ENCODE results near the gene EN1.

Gene EN1

GRCh38 chr2:118842661-118843482, 4.6 kb downstream of the EN1 start:
- no peak for DNase-seq

DNA sequence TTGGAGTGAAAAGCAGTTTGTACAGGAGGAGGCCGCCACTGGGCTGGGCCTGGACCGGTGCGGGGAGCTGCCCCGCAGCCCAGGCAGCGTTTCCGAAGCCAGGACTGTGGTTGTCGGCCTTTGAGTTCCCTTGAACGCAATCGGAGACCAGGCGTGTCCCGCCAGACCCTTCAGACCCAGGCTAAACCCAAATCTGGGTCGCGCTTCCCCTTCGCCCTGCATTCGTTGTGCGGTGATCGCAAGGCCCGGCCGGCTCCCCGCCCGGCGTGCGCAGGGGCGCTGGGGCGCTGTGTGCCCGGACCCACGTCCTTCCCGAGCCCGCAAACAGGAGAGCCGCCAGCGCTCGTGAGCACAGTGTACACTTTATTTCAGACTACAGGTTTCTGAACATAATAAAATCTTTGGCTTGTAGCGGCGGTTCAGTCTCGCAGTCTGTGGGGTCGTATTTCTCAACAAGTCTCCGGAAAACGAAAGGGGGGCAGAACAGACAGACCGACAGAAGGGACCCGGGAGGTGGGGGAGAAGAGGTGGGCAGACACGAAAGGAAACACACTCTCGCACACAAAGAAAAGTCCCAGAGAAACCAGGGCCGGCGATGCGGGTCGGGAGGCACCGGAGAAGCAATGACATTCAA, 5.5 kb downstream of the EN1 start:
- DNase-seq: no peak

DNA sequence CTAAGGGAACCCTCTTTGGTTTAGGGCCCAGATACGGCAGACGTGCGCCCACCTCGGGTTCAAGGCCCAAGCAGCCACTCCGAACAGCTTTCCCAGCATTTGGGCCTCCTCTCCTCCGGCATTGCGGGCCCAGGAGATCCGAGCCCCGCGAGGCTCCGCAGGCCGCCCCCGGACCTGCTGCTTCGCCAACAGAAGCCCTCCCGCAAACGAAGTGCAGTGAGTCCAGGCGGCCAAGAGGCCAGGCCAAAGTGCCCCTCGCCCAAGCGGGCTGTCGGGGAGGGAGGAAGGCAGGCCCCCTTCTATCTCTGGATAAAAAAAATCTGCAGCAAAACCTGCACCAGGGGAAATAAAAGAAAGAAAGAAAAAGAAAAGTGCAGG, 6.0 kb downstream of the EN1 start:
- DNase-seq: no peak

DNA sequence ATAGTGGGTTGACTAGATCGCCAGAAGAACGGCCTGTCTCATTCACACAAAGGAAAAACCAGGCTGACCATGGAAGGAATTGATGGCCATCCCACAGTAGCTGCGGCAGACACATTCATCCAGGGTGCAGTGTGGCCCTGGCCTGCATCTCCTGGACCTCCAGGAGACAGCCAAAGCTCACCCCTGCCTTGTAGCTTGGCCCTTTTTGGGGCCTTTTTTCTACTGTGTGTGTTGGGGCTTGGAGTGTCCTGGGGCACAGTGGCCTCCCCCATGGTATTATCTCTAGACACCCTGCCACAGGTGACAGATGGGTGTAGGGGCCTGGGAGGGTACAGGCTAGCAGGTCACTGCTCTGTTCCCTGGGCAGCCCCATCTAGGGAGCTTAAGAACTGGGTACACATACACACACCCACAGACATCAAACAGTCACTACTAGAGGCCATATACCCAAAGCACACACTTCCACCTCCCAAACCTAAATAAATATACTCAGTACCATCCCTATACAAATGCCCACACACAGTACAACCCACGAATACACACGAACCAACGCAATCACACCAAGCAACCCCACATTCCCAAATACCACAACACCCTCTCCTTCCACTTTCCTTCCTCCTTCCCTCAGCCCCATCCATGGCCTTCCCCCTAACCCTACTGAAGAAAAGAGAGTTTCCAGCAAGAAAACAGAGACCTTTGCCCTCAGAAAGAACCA, 8.6 kb downstream of the EN1 start:
- no peak for DNase-seq

DNA sequence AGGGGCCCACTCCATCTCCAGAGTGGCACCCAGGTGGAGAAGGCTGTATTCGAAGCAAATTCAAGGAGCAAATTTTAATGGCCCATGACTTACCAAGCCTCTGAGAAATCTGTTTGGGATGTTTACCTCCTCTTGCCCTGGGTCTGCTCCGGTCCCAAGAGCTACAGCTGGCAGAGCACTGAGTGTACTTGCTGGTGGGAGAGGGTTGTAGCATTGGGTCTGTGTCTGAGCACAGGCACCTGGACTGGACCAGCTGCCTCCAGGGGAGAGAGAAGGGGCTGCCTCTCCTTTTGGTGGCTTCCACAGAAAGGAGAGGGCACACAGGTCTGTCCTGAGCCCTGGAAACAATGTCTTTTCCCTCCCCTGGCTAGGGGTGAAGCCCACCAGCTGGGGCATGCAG, 9.8 kb downstream of the EN1 start:
- no peak for DNase-seq

DNA sequence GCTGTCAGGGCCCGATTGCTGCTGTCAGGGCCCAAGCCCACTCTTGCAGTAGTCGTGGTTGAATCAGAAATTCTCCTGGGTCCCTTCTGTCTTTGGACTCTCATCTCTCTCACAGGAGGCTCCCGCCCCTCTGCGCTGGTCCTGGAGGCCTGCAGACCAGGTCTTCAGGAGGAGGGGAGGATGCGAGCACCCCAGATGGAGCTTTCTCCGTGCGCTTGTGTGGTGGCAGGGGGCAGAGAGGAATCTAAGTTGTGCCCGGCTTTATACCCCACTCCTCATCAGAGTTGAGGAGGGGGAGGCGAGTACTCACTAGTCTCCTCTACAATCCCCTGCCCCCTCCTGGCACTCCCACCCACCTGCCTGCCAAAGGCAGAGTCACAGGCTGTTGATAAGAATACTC, 10.4 kb downstream of the EN1 start:
- DNase-seq: no peak

GRCh38 chr2:118836411-118836930, 11.0 kb downstream of the EN1 start:
- no peak for DNase-seq

DNA sequence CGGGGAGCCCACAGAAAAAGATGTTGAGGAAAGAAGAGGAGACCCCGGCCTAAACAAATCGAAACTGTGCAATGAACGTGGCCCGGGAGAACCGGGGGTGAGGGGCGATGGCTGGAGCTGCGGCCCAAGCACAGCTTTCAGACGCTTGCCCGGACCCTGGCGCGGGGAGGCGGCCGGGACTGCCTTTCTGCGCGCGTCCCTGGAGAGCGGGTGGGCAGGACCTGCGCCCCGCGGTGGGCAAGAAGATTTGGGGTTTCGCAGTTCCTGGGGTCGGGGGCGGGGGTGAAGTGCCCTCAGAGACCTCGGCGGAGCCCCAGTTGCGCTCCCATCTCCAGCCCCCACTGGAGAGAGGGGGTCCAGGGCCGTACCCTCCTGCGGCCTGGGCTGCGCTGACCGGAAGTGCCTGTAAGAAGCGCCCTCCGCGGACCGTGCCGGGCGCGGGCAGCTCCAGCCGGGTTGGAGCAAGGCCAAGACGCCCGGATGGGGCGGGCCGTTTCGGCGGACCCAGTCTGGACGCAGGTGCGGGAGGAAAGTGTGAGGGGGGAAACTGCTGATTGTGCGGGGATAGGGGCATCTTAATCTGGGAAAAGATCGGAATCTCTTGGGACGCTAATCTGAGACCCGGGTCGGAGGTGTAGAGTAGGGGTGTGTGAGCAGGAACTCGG, 11.6 kb downstream of the EN1 start:
- no peak for DNase-seq

- DNase-seq: no peak
These were observed 12.3 kb downstream of the EN1 start for GRCh38 chr2:118834901-118835745.

- no peak for DNase-seq
These were observed 13.0 kb downstream of the EN1 start for GRCh38 chr2:118834440-118834810.

DNA sequence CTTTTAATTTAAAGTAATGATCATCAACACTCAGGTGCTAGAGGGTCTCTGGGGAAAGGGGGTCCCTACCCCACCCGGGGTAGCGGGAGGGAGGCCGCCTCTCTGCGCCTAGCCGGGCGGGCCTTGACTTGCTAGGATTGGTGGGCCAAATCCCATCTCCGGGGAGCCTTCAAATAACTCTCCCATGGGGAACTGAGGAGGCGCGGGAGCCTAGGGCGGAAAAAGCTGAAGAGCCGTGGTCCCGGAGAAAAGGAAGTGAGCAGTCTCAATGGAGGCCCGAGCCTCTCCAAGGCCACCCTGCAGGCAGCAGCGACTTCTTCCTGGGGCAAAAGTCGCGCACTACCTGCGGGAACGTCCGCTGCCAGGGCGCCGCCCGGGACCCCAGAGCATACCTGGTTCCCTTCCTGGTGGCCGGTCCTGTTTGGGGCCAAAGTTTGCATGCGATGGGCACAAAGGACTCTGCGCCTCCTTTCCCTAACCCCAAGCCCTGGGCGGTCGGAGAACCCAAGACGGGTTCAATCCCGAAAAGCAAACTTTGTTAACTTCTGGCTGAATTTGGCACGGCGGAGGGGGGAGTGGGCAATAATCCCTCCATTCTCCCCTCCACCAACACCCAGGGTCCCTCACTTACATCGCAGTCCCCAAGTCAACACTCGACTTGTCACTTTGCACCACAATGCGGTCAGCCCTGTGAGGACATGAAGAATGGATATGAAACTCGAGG, 13.6 kb downstream of the EN1 start:
- DNase-seq: no peak

GRCh38 chr2:118832791-118833715, 14.4 kb downstream of the EN1 start:
- DNase-seq: no peak

DNA sequence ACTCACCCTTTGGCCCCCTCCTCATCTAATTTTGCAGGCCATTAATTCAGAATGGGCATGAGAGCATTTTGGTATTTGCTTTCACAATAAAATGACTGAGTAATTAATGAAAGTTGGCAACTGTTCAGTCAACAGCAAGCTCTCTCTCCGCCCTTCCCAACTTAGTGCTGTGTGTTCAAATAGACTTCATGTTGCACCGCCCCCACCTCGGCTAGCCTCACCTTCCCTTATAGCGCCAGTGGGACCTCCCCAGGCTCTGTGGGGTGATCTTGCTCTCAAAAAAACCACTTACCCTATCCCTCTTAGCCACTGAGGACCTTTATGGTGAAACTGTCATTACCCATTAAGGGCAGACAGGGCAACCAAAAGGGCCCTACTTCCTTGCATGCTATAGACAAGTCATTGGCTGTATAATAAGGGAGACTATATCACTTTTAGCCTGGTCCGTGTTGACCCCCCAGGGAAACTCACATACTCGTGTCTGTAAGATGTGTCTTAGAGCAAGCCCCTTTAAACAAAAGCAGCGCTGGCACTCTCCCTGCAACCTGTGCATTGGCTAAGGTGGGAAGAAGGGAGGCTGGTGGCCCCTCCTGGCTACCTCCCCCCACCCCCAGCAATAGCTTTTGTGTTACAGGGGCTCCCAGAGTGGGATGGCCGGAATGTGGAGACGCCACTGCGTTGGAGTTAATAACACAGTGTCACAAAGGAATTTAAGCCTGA, 15.2 kb downstream of the EN1 start:
- DNase-seq: no peak

DNA sequence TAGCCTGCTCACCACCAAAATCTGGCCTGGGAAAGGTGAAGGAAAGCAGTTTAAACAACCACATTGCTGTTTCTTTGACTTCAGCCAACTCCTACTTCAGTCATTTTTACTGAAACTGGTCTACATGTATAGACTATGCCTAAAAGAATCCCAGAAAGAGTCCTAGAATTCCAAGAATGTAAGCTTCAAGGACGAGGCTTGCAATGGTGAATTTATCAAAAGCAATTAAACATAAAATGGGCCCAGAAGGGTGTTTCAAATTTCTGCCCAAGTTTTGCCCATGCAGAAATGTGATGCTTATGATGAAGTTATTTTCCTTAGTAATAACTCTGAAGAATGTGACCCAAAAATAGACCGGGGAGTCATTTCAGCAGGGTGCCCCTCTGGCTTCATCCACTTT, 16.6 kb downstream of the EN1 start:
- no peak for DNase-seq

- no peak for DNase-seq
These were observed 17.3 kb downstream of the EN1 start for GRCh38 chr2:118830118-118830517.

DNA sequence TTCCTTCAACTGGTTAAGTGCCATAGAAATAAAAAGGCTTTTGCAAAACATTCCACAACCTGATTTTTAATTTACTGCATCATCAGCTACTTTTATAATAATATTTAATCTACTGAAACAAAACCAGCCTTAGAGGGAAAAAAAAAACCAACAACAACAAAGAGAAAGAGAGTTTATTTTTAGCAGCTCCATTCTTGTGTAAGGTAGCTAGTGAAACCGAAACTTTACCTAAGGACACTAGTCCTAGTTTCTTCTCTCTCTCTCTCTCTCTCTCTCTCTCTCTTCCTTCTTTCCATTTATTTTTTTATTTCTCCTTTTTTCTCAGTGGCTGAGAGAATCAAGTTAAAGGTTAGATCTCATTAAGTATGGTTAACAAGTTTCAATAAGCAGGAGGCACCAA, 21.4 kb downstream of the EN1 start:
- no peak for DNase-seq

DNA sequence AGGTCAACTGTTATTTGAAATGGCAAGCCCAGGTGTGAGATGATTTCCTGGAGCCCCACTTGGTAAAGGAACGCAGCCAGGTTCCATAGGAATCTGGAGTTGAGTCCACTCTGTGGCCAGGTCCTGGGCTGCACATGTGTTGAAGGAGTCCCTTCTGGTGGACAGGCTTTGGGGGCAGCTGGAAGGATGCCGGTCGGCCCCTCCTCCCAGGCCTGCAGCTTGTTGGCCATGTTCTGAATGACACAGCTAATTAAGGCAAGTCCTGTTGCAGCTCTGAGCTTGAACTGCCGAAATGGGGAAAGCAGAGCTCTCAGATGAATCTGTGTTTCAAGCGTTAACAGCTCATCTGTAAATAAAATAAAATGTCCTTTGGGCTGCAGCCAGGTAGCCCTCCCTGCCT, 23.8 kb downstream of the EN1 start:
- DNase-seq: no peak

- DNase-seq: no peak
These were observed 24.9 kb downstream of the EN1 start for GRCh38 chr2:118822572-118822971.

DNA sequence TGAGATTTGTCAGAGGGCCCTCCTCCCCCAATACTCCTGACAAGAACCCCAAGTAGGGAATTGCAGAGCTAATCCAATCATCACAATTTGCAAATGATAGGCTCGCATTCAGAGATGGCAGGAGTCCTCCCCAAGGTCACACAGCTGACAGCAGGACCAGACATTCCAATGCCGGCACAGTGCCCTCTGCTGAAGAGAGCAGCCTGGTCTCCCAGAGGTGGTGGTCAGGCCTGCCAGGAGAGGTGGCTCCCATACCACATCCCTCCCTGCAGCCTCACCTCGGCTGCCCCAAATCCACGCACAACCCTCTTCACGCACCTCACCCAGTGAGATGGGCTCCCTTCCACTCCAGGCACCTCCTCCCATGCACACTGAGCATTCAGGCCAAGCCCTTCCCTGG, 25.4 kb downstream of the EN1 start:
- DNase-seq: no peak

DNA sequence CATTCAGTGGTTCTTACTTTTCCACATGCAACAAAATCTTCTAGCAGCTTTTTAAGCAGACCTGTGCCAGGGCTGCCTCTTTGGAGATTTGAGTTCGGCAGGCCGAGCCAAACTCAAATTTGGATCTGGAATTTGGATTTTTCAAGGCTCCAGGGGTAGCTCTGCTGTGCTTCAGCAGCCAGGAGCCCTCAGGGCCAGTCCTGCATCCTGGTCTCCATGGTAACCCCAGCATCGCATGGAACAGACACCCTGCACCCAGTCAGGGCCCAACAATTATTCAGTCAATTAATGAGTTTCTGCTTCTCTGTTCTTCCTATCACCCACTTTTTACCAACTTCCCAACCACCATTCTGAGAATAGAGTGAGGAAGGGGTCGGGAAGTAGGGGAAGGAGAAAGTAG, 30.0 kb downstream of the EN1 start:
- DNase-seq: no peak

All from DMS153 (cell line).